Renal pelvis (tissue), 4 donors: ENCODE results near the gene HRAS. TPM values are rescaled to one million over a fixed set of nuclear protein-coding genes. Genes with fewer than 3 reads are reported as not detected.

Experiments
- DNase-seq: peaks from one replicate; pipeline ENCODE4 v3.0.0-alpha.2; 2013
- polyA plus RNA-seq, 3 donors: library from polyadenylated mRNA; unstranded; fragments of 120-200 nt; gene quantifications; one replicate each; pipeline ENCODE4 v1.2.1, GENCODE V29; 2013; ENCODE audit not compliant: insufficient read length in 3 of 3

HRAS gene
- polyA plus RNA-seq, 3 donors = 48.3 to 62.5 (median 56.2) TPM

GRCh38 chr11:556662-557256 is 21.4 kb upstream of the HRAS start:
- DNase-seq = no peak

- DNase-seq = no peak
These were observed 20.6 kb upstream of the HRAS start for GRCh38 chr11:555780-556661.

- no peak for DNase-seq
These were observed 19.9 kb upstream of the HRAS start for GRCh38 chr11:555227-555779.

GRCh38 chr11:554428-555226 is 19.3 kb upstream of the HRAS start:
- no peak for DNase-seq

GRCh38 chr11:553988-554340 is 18.6 kb upstream of the HRAS start:
- no peak for DNase-seq

GRCh38 chr11:553083-553987 is 18.0 kb upstream of the HRAS start:
- DNase-seq = no peak

- DNase-seq = no peak
These were observed 16.2 kb upstream of the HRAS start for GRCh38 chr11:551596-551995.

- no peak for DNase-seq
These were observed 15.8 kb upstream of the HRAS start for GRCh38 chr11:551131-551530.

GRCh38 chr11:550746-551085 is 15.3 kb upstream of the HRAS start:
- DNase-seq = no peak

GRCh38 chr11:550021-550745 is 14.8 kb upstream of the HRAS start:
- DNase-seq = no peak

GRCh38 chr11:548700-549603 is 13.6 kb upstream of the HRAS start:
- no peak for DNase-seq

- no peak for DNase-seq
These were observed 9.8 kb upstream of the HRAS start for GRCh38 chr11:545171-545570.

- DNase-seq = no peak
These were observed 9.4 kb upstream of the HRAS start for GRCh38 chr11:544817-545166.

GRCh38 chr11:541433-541885 is 6.1 kb upstream of the HRAS start:
- DNase-seq = no peak

- no peak for DNase-seq
These were observed 5.4 kb upstream of the HRAS start for GRCh38 chr11:540583-541432.

GRCh38 chr11:539971-540481 is 4.7 kb upstream of the HRAS start:
- DNase-seq = no peak

- DNase-seq = no peak
These were observed 3.2 kb upstream of the HRAS start for GRCh38 chr11:538431-539051.
